Measurements from ENCODE around the gene FBLN7. TPM values are rescaled to one million over a fixed set of nuclear protein-coding genes. Genes with fewer than 3 reads are reported as not detected.

Gene FBLN7
- total and polyA plus RNA-seq, 4 donors = 0.60 to 2.4 (median 1.9) TPM

DNA sequence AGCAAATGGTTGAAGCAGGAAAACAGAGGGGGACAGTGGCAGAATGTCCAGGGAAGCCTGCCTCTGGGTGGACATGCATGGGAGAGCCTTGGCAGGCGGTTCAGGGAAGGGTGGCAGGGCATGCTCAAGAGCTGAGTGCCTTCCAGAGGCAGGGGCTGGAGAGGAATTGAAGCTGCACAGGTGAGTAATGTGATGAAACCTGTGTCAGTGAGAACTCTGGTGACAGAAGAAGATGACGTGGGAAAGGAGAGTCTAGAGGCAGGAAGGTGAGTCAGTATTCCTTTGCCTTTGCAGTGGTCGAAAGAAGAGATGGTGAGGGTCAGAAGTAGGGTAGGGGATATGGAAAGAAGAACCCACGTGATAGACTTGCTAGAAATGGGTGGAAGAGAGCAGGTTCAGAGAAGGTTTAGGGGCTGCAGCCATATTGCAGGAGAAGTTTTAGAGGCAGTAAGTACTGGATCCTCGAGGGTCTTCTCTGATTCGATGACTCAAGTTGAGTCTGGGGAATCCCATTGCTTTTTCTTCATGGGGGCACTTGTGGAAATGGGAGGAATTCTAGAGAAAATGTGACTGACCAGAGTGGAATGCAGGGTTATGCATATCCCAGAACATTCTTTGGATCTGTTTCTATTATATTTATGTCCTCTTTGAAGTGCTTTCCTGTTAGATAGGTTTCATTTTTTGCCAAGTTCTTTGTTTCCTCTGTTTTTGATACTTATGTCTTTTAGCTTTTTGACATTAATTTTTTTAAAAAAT lies 45.7 kb upstream of the FBLN7 start:
- Histone ChIP-seq H3K4me3 (ENCODE audit: low read depth in 1 of 3, low read length in 3 of 3) (no peak overlapping the region), H3K9ac (ENCODE audit: low read depth in 1 of 2, low read length in 2 of 2) (no peak overlapping the region), H3K27ac (ENCODE audit: low read depth in 1 of 2, low read length in 2 of 2) (no peak overlapping the region), H3K27me3 (ENCODE audit: control insufficient read depth in 4 of 4, insufficient read depth in 4 of 4, low read length in 3 of 4) (no peaks in the 10 kb centered on the region), H3K36me3 (ENCODE audit: control insufficient read depth in 4 of 4, insufficient read depth in 3 of 4, low read depth in 1 of 4, low read length in 3 of 4) (peaks cover 9 to 23% (median 18%) of the 10 kb centered on the region in 4 donors), H3K4me1 (ENCODE audit: control insufficient read depth in 4 of 4, insufficient read depth in 4 of 4, low read length in 3 of 4) (peaks cover 0 to 2% (median 0%) of the 10 kb centered on the region in 4 donors), H3K9me3 (ENCODE audit: control insufficient read depth in 4 of 4, low read length in 3 of 4) (no peaks in the 10 kb centered on the region)
- TF ChIP-seq HNF4G (IDR thresholded peaks at IDR 0.05) (no peak), HNF4A (conservative IDR thresholded peaks at IDR 0.05) (no peak), GABPA (IDR thresholded peaks at IDR 0.05 in 1 of 2, conservative IDR thresholded peaks at IDR 0.05 in 1 of 2) (no peak), RAD21 (IDR thresholded peaks at IDR 0.05) (no peak), FOXA2 (IDR thresholded peaks at IDR 0.05) (no peak), EGR1 (IDR thresholded peaks at IDR 0.05; ENCODE audit: low read depth in 2 of 2) (no peak), YY1 (IDR thresholded peaks at IDR 0.05) (no peak), JUND (IDR thresholded peaks at IDR 0.05) (no peak), SP1 (IDR thresholded peaks at IDR 0.05) (no peak), FOXA1 (IDR thresholded peaks at IDR 0.05) (no peak), NR2F2 (IDR thresholded peaks at IDR 0.05) (no peak), TAF1 (conservative IDR thresholded peaks at IDR 0.05) (no peak)
- TF ChIP-seq, protein P1, sequence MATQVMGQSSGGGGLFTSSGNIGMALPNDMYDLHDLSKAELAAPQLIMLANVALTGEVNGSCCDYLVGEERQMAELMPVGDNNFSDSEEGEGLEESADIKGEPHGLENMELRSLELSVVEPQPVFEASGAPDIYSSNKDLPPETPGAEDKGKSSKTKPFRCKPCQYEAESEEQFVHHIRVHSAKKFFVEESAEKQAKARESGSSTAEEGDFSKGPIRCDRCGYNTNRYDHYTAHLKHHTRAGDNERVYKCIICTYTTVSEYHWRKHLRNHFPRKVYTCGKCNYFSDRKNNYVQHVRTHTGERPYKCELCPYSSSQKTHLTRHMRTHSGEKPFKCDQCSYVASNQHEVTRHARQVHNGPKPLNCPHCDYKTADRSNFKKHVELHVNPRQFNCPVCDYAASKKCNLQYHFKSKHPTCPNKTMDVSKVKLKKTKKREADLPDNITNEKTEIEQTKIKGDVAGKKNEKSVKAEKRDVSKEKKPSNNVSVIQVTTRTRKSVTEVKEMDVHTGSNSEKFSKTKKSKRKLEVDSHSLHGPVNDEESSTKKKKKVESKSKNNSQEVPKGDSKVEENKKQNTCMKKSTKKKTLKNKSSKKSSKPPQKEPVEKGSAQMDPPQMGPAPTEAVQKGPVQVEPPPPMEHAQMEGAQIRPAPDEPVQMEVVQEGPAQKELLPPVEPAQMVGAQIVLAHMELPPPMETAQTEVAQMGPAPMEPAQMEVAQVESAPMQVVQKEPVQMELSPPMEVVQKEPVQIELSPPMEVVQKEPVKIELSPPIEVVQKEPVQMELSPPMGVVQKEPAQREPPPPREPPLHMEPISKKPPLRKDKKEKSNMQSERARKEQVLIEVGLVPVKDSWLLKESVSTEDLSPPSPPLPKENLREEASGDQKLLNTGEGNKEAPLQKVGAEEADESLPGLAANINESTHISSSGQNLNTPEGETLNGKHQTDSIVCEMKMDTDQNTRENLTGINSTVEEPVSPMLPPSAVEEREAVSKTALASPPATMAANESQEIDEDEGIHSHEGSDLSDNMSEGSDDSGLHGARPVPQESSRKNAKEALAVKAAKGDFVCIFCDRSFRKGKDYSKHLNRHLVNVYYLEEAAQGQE (IDR thresholded peaks at IDR 0.05) = no peak
- TF ChIP-seq, protein P2, sequence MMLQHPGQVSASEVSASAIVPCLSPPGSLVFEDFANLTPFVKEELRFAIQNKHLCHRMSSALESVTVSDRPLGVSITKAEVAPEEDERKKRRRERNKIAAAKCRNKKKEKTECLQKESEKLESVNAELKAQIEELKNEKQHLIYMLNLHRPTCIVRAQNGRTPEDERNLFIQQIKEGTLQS (IDR thresholded peaks at IDR 0.05) = no peak
- TF ChIP-seq, protein P3, sequence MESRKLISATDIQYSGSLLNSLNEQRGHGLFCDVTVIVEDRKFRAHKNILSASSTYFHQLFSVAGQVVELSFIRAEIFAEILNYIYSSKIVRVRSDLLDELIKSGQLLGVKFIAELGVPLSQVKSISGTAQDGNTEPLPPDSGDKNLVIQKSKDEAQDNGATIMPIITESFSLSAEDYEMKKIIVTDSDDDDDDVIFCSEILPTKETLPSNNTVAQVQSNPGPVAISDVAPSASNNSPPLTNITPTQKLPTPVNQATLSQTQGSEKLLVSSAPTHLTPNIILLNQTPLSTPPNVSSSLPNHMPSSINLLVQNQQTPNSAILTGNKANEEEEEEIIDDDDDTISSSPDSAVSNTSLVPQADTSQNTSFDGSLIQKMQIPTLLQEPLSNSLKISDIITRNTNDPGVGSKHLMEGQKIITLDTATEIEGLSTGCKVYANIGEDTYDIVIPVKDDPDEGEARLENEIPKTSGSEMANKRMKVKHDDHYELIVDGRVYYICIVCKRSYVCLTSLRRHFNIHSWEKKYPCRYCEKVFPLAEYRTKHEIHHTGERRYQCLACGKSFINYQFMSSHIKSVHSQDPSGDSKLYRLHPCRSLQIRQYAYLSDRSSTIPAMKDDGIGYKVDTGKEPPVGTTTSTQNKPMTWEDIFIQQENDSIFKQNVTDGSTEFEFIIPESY (IDR thresholded peaks at IDR 0.05) = no peak
- TF ChIP-seq, protein P4, sequence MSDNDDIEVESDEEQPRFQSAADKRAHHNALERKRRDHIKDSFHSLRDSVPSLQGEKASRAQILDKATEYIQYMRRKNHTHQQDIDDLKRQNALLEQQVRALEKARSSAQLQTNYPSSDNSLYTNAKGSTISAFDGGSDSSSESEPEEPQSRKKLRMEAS (IDR thresholded peaks at IDR 0.05) = no peak
- TF ChIP-seq, protein P5, sequence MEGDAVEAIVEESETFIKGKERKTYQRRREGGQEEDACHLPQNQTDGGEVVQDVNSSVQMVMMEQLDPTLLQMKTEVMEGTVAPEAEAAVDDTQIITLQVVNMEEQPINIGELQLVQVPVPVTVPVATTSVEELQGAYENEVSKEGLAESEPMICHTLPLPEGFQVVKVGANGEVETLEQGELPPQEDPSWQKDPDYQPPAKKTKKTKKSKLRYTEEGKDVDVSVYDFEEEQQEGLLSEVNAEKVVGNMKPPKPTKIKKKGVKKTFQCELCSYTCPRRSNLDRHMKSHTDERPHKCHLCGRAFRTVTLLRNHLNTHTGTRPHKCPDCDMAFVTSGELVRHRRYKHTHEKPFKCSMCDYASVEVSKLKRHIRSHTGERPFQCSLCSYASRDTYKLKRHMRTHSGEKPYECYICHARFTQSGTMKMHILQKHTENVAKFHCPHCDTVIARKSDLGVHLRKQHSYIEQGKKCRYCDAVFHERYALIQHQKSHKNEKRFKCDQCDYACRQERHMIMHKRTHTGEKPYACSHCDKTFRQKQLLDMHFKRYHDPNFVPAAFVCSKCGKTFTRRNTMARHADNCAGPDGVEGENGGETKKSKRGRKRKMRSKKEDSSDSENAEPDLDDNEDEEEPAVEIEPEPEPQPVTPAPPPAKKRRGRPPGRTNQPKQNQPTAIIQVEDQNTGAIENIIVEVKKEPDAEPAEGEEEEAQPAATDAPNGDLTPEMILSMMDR (IDR thresholded peaks at IDR 0.05; ENCODE audit: low read depth, low read length, missing input control) = no peak
- WGBS = 96% methylated on average over 6 of the region's 6 CpGs
- DNase-seq (ENCODE audit: low spot score) = no peak
